ACC112 (cell line): Measurements from ENCODE around the gene SMYD5.

Source experiments
- H2AFZ ChIP-seq: fragments of 200-600 bp; sonication (generic); one replicate; pipeline ENCODE4 v1.6.0; 2017; ENCODE audit warnings: antibody characterized with exemption, low read length; ENCODE audit not compliant: unreplicated experiment
- H3K27ac ChIP-seq: fragments of 200-600 bp; sonication (generic); 2 replicates; pipeline ENCODE4 v1.5.1; 2014; ENCODE audit warnings: low read depth, mild to moderate bottlenecking, antibody characterized with exemption, low read length, moderate library complexity
- H3K27me3 ChIP-seq: fragments of 200-600 bp; sonication (generic); 2 replicates; pipeline ENCODE4 v1.6.1; 2014; ENCODE audit warnings: mild to moderate bottlenecking, antibody characterized with exemption, low read length, moderate library complexity, mixed read lengths; ENCODE audit not compliant: insufficient read depth
- H3K36me3 ChIP-seq: fragments of 200-600 bp; sonication (generic); 2 replicates; pipeline ENCODE4 v1.6.1; 2016; ENCODE audit warnings: mild to moderate bottlenecking, antibody characterized with exemption, low read length, moderate library complexity, mixed read lengths; ENCODE audit not compliant: insufficient read depth
- H3K4me1 ChIP-seq: fragments of 200-600 bp; sonication (generic); one replicate; pipeline ENCODE4 v1.6.1; 2016; ENCODE audit warnings: low read length, mixed read lengths; ENCODE audit not compliant: insufficient read depth, unreplicated experiment, control insufficient read depth
- H3K4me3 ChIP-seq: fragments of 200-600 bp; sonication (generic); 2 replicates; pipeline ENCODE4 v1.5.1; 2014; ENCODE audit warnings: mild to moderate bottlenecking, low read depth, low read length
- H3K79me2 ChIP-seq: fragments of 200-600 bp; sonication (generic); one replicate; pipeline ENCODE4 v1.6.0; 2016; ENCODE audit warnings: low read length; ENCODE audit not compliant: control insufficient read depth, unreplicated experiment, insufficient read depth

SMYD5 gene

GRCh38 chr2:73238976-73239375 is 24.9 kb downstream of the SMYD5 start:
- H3K79me2 ChIP-seq, result peaks cover 87% of the 10 kb centered on the region
- no peaks in the 10 kb centered on the region for H3K27me3 ChIP-seq
- H3K4me1 ChIP-seq, result peaks cover 40% of the 10 kb centered on the region
- no peak overlapping the region for H2AFZ ChIP-seq
- H3K27ac ChIP-seq, result no peak overlapping the region
- H3K36me3 ChIP-seq, result peaks cover 25% of the 10 kb centered on the region
- H3K4me3 ChIP-seq, result no peak overlapping the region

DNA sequence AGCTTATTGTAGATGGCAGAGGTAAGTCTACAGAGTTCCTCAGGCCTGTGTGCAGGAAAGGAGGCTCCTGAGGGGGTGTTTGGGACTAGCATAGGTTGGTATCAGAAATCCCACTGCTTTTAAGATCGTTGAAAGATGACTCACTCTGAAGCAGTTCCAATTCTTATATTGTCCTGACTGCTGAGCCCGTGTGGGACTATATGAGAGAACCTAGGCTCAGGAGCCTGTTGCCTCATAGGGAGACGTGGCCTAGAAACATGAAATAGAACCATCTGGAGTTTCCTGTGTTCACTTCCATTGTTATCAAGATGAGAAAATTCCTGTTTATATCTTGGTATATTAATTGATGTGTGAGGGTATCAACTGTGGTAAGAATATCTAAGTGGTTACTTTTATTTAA is 25.7 kb downstream of the SMYD5 start:
- Histone ChIP-seq H3K27me3 (no peaks in the 10 kb centered on the region), H3K36me3 (peaks cover 25% of the 10 kb centered on the region), H3K79me2 (peaks cover 88% of the 10 kb centered on the region), H3K4me3 (peak overlapping the region; percentile 13; the same call in 1 of the 2 replicates), H3K27ac (peak overlapping the region; percentile 54), H2AFZ (no peak overlapping the region), H3K4me1 (peaks cover 40% of the 10 kb centered on the region)

GRCh38 chr2:73243884-73244570 is 30.0 kb downstream of the SMYD5 start:
- H3K27ac ChIP-seq, result no peak overlapping the region
- H3K79me2 ChIP-seq, result peaks cover 54% of the 10 kb centered on the region
- no peaks in the 10 kb centered on the region for H3K27me3 ChIP-seq
- H3K36me3 ChIP-seq, result peaks cover 39% of the 10 kb centered on the region
- no peak overlapping the region for H2AFZ ChIP-seq
- no peak overlapping the region for H3K4me3 ChIP-seq
- peaks cover 14% of the 10 kb centered on the region for H3K4me1 ChIP-seq

GRCh38 chr2:73244580-73244979 is 30.5 kb downstream of the SMYD5 start:
- Histone ChIP-seq H2AFZ (no peak overlapping the region), H3K27me3 (no peaks in the 10 kb centered on the region), H3K36me3 (peaks cover 43% of the 10 kb centered on the region), H3K4me1 (peaks cover 8% of the 10 kb centered on the region), H3K27ac (no peak overlapping the region), H3K79me2 (peaks cover 49% of the 10 kb centered on the region), H3K4me3 (no peak overlapping the region)

DNA sequence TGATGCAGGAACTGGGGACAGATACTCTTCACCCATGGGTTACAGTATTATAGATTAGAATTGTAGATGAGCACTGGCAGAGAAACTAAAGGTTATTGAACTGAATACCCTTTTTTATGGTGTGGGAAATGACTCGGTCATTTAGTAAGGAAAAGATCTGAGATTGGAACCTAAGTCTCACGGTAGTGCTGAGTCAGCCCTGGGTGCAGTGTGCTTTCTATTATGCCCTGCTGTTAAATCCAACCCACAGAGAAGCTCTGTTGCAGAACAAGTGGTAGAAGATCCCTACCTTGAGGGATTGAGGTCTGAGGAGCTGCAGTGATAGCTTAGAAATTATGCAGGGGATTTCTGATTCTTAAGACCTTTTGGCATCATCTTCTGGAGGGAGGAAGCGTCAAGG is 32.8 kb downstream of the SMYD5 start:
- Histone ChIP-seq H3K27ac (no peak overlapping the region), H2AFZ (no peak overlapping the region), H3K27me3 (no peaks in the 10 kb centered on the region), H3K4me3 (no peak overlapping the region), H3K36me3 (peaks cover 45% of the 10 kb centered on the region), H3K4me1 (no peaks in the 10 kb centered on the region), H3K79me2 (peaks cover 30% of the 10 kb centered on the region)

DNA sequence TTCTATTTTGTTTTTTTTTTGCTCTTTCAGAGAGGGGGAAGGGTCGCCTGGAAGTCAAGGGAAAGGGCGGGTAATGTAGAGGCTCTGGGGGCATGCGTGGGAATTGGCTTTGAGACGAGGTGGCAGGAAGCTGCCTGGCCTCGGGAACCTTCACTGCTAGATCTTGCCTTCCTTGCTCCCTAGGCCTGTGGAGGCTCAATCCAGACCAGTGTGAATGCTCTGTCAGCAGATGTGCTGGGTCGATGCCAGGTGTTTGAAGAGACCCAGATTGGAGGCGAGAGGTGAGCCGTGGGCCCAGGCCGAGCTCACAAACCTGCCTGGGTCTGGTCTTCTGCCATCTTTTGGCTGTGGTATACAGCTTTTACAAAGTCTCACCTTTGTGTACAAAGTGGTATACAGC is 35.6 kb downstream of the SMYD5 start:
- Histone ChIP-seq H3K4me3 (no peak overlapping the region), H3K27me3 (no peaks in the 10 kb centered on the region), H2AFZ (no peak overlapping the region), H3K36me3 (peaks cover 37% of the 10 kb centered on the region), H3K4me1 (no peaks in the 10 kb centered on the region), H3K27ac (no peak overlapping the region), H3K79me2 (peaks cover 10% of the 10 kb centered on the region)

DNA sequence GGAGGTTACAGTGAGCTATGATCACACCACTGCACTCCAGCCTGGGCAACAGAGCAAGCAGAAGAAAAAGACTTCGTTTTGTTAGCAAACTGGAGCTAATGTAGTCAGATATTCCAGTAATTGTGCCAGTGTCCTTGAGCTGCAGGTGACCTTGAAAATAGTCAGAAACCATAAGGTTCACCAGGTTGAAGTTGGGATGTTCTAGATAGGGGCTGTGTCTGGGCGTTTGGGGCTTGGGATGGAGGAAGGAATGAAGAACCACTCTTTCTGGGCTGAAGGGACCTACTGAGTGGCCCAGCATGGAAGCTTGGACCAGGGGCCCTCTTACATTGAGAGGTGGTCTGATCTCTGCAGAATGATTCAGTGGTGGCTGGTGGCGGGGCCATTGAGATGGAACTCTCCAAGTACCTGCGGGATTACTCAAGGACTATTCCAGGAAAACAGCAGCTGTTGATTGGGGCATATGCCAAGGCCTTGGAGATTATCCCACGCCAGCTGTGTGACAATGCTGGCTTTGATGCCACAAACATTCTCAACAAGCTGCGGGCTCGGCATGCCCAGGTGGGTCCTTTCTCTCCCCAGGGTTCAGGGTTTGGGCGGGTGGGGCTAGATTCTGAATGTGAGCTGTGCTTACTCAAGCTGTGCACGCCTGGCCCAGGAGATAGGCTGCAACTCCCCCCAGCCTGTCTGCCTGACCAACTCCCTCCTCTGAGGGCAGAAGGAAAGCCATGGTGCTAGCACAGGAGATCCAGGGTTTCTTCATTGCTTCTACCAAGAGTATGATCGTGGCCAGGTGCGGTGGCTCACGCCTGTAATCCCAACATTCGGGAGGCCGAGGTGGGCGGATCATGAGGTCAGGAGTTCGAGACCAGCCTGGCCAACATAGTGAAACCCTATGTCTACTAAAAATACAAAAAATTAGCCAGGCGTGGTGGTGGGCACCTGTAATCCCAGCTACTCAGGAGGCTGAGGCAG is 37.1 kb downstream of the SMYD5 start:
- Histone ChIP-seq H3K36me3 (peaks cover 32% of the 10 kb centered on the region), H3K79me2 (peaks cover 4% of the 10 kb centered on the region), H3K27me3 (no peaks in the 10 kb centered on the region), H3K4me1 (no peaks in the 10 kb centered on the region), H3K4me3 (no peak overlapping the region), H2AFZ (no peak overlapping the region), H3K27ac (no peak overlapping the region)

DNA sequence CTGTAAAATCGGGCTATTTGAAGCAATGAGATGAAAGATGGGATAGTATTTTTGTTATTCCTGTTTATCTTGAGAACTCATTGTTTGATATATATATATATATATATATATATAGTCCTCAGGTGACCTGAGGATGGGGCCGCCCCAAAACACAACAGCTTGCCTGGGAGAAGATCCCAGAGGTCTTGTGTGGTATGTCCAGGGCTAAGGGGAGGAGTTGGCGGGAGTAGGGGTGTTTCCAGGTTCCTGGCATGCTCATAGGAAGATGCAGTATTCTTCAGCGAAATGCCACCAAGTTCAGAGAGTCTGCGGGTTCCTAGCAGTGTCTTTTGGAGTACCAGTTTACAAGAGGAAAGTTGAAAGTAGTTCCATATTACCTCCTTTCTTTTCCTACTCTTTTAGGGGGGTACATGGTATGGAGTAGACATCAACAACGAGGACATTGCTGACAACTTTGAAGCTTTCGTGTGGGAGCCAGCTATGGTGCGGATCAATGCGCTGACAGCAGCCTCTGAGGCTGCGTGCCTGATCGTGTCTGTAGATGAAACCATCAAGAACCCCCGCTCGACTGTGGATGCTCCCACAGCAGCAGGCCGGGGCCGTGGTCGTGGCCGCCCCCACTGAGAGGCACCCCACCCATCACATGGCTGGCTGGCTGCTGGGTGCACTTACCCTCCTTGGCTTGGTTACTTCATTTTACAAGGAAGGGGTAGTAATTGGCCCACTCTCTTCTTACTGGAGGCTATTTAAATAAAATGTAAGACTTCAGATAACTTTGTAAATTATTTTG is 38.4 kb downstream of the SMYD5 start:
- Histone ChIP-seq H2AFZ (no peak overlapping the region), H3K36me3 (peaks cover 32% of the 10 kb centered on the region), H3K4me1 (no peaks in the 10 kb centered on the region), H3K27ac (no peak overlapping the region), H3K79me2 (no peaks in the 10 kb centered on the region), H3K4me3 (no peak overlapping the region), H3K27me3 (no peaks in the 10 kb centered on the region)

DNA sequence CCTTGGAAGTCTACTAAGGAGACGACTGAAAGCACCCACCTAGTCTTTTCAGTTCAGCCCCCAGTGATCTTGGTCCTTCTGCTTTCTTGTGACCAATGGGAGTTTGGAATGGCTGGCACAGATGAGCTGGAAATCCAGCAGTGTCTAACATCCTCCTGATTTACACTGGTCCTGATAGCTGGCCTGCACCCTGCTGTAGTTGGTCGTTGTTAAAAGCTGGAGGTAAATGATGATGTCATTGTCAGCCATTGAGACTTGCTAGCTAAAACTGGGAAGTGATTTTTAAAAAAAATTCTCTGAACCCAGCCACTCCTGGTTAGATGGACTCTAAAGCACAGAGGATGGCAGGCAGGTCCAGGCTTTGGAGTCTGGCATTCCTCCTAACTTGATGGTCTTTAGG is 39.4 kb downstream of the SMYD5 start:
- Histone ChIP-seq H3K27ac (no peak overlapping the region), H3K4me3 (no peak overlapping the region), H3K27me3 (no peaks in the 10 kb centered on the region), H2AFZ (no peak overlapping the region), H3K4me1 (no peaks in the 10 kb centered on the region), H3K79me2 (no peaks in the 10 kb centered on the region), H3K36me3 (peaks cover 26% of the 10 kb centered on the region)

GRCh38 chr2:73253901-73254300 is 39.9 kb downstream of the SMYD5 start:
- H3K36me3 ChIP-seq, result peaks cover 21% of the 10 kb centered on the region
- no peaks in the 10 kb centered on the region for H3K4me1 ChIP-seq
- no peaks in the 10 kb centered on the region for H3K27me3 ChIP-seq
- no peak overlapping the region for H3K4me3 ChIP-seq
- H3K27ac ChIP-seq, result no peak overlapping the region
- H2AFZ ChIP-seq, result no peak overlapping the region
- H3K79me2 ChIP-seq, result no peaks in the 10 kb centered on the region
